HS-27A (cell line): ENCODE measurements around the gene ABHD6.
A peak's percentile ranks its signal among the peaks of the same experiment; 100 is the strongest.
"Not testable (repeated sequence)": the region's sequence is repeated elsewhere in the genome, so short reads cannot be mapped to it uniquely, and the experiment has no call there.

Experiments
- DNase-seq: peaks from one replicate; pipeline ENCODE4 v3.0.0-alpha.2; 2012; ENCODE audit warnings: low read depth, missing footprints

ABHD6 gene

GRCh38 chr3:58323529-58324390 lies 86.2 kb downstream of the ABHD6 start:
- DNase-seq, result no peak

- DNase-seq, result no peak
Measured at GRCh38 chr3:58324391-58325390, 87.1 kb downstream of the ABHD6 start.

- DNase-seq, result no peak
Measured at GRCh38 chr3:58325525-58325992, 88.0 kb downstream of the ABHD6 start.

GRCh38 chr3:58326267-58326900 lies 88.8 kb downstream of the ABHD6 start:
- no peak for DNase-seq

- DNase-seq, result no peak
Measured at GRCh38 chr3:58329150-58329921, 91.7 kb downstream of the ABHD6 start.

GRCh38 chr3:58329922-58330413 lies 92.4 kb downstream of the ABHD6 start:
- DNase-seq, result no peak

- DNase-seq, result no peak
Measured at GRCh38 chr3:58331593-58332152, 94.1 kb downstream of the ABHD6 start.

- DNase-seq, result no peak
Measured at GRCh38 chr3:58332575-58333188, 95.1 kb downstream of the ABHD6 start, which contains the start of gene PXK. TSS of gene PXK (plus strand) at chr3:58332892. CDS start at chr3:58332989, 97 bp downstream.

- DNase-seq, result no peak
Measured at GRCh38 chr3:58333206-58334012, 95.8 kb downstream of the ABHD6 start.

GRCh38 chr3:58334013-58334321 lies 96.4 kb downstream of the ABHD6 start:
- no peak for DNase-seq

- DNase-seq, result no peak
Measured at GRCh38 chr3:58334506-58334884, 96.9 kb downstream of the ABHD6 start.

GRCh38 chr3:58335652-58335947 lies 98.0 kb downstream of the ABHD6 start:
- no peak for DNase-seq

- peak; percentile 51 for DNase-seq
Measured at GRCh38 chr3:58336135-58336882, 98.7 kb downstream of the ABHD6 start.

GRCh38 chr3:58337190-58337589 lies 99.6 kb downstream of the ABHD6 start:
- DNase-seq, result no peak

GRCh38 chr3:58339146-58339545 lies 101.6 kb downstream of the ABHD6 start:
- DNase-seq, result not testable (repeated sequence)

GRCh38 chr3:58340594-58341244 lies 103.1 kb downstream of the ABHD6 start:
- no peak for DNase-seq

- no peak for DNase-seq
Measured at GRCh38 chr3:58341376-58341775, 103.8 kb downstream of the ABHD6 start.

- DNase-seq, result no peak
Measured at GRCh38 chr3:58342676-58343075, 105.1 kb downstream of the ABHD6 start.
